ENCODE measurements around the gene TMEM272.

Gene TMEM272

DNA sequence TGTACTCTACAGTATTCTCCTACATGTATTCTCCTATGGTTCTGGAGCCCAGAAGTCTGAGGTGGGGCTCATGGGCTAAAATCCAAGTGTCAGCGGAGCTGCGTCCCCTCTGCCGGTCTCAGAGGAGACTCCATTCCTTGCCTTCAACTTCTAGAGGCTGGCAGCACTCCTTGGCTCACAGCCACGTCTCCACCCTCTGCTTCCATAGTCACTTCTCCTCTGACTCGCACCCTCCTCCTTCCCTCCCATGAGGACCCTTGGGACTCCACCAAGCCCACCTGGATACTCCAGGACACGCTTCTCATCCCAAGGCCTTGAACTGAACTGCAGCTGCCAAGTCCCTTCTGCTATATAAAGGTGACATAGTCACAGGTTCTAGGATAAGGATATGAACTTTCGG, 68.8 kb downstream of the TMEM272 start:
- no peak for DNase-seq

- DNase-seq = no peak
Measured at GRCh38 chr13:51773515-51773914, 71.5 kb downstream of the TMEM272 start.

DNA sequence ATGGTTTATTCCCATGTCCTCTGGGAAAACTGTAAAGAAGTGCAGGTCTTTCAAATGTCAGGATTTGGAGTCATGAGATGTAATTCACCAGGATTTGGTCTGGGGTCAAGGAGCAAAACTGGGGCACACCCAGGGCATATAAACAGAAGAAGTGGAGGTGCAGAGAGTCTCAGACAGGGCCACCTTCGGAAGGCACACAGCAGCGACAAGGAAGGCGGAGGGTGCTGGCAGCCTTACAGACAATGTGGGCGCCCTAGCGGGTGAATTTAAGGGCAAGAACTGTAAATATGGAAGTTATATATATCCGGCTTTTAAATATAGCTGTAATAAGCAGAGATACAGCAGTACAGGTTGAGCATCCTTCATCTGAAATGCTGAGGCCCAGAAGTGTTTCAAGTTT, 72.2 kb downstream of the TMEM272 start:
- no peak for DNase-seq

GRCh38 chr13:51772105-51772455, 72.9 kb downstream of the TMEM272 start:
- no peak for DNase-seq

- DNase-seq = no peak
Measured at GRCh38 chr13:51771418-51772104, 73.4 kb downstream of the TMEM272 start.

- no peak for DNase-seq
Measured at GRCh38 chr13:51770681-51771417, 74.1 kb downstream of the TMEM272 start.

DNA sequence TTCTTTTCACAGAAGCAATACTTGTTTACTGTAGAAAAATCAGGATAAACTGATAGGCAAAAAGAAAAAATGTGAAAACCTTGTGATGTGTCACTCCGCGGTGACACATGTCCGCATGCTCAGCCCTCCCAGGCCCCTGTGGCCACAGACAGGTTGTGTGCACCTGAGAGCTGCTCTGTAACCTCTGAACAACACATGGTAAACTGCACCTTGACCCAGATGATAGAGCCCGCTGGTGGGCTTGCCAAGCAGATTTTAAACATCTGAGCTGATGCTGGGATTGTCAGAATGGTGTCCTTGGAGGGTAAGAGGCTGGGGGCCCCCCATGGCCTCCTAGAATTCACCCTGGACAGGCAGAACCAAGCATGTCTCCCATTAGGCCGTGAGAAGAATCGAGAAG, 74.8 kb downstream of the TMEM272 start:
- DNase-seq = no peak

- DNase-seq = no peak
Measured at GRCh38 chr13:51769455-51770127, 75.4 kb downstream of the TMEM272 start.

- no peak for DNase-seq
Measured at GRCh38 chr13:51768976-51769375, 76.0 kb downstream of the TMEM272 start.

- DNase-seq = no peak
Measured at GRCh38 chr13:51768378-51768921, 76.5 kb downstream of the TMEM272 start.

DNA sequence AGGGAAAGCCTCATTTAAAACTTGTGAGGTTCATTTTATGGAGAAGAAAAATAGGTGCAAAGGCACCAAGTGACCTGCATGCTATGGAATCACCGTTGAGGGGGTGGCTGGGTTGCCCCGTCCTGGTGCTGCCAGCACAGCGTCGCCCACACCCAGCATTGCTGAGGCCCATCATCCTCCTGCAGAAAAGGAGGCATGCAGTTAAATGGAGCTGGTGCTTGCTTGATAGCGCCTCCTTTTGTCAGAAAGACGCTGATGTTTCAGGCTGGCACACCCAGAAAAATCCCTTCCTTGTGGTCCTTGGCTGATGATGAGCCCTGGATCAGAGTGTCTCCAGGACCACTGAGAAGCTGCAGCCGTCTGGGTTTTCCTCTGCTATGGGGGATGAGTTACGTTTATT, 77.9 kb downstream of the TMEM272 start:
- no peak for DNase-seq

GRCh38 chr13:51765142-51765515, 79.8 kb downstream of the TMEM272 start:
- no peak for DNase-seq

DNA sequence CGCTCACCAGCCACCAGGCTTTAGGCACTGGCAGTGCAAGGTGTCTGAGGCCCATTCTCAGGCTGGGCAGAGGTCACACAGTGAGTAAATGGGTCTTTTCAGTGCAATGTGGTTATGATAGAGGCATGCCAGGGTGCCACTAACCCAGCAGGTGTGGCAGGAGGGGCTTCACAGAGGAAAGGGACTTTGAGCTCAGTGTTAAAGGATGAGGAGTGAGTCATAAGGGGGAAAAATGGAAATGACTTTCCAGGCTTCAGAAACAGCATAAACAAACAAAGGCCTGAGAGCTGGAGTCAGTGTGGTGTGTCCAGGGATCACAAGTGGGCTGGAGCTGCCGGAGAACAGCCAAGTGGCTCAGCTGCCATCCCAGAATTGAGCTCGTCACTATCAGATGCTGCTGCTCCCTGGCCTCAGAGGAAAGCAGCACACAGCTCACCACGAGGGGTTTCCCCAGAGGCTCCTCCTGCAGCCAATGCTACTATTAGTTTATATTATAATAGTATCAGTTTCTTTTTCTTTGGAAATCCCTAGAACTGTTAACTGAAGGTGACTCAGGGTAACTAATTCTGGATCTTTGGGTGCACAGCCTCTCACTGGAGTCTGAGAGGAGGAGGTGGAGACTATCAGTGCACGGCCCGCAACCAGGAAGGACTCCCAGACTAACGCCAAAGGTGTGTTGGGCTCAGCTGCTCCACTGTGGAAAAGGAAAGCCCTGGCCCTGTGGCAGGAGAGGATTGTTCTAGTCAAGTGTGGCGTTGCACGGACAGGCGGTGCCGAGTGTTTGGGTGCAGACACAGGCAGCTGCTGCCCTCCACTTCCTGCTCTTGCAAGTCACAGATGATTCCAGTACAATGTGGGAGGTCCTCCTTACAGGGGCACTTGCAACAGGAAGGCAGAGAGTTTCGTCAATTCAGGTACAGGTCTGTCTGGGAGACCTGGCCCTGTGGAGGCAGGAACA, 80.5 kb downstream of the TMEM272 start:
- DNase-seq = peak in 2 of 4 experiments; percentile 19 to 29

DNA sequence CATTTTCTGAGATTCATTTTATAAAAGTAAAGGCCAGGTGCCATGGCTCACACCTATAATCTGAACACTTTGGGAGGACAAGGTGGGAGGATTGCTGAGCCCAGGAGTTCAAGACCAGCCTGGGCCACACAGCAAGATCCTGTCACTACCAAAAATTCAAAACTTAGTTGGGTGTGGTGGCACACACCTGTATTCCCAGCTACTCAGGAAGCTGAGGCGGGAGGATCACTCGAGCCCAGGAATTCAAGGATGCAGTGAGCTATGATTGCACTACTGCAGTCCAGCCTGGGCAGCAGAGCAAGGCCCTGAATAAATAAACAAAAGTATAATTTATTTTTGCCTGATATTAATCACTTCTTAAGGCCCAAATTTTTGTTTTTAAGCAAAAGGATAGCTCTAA, 81.5 kb downstream of the TMEM272 start:
- DNase-seq = no peak

Measured in activated CD4-positive, CD25-positive, alpha-beta regulatory T cell (primary cell).